ENCODE results near the gene NTN5. TPM values are rescaled to one million over a fixed set of nuclear protein-coding genes. Genes with fewer than 3 reads are reported as not detected.

The NTN5 gene
- total and polyA plus RNA-seq, 9 of the 15 experiments (the other 6 are each of a cell fraction or from before 2014, with no cell fraction given), result not detected

DNA sequence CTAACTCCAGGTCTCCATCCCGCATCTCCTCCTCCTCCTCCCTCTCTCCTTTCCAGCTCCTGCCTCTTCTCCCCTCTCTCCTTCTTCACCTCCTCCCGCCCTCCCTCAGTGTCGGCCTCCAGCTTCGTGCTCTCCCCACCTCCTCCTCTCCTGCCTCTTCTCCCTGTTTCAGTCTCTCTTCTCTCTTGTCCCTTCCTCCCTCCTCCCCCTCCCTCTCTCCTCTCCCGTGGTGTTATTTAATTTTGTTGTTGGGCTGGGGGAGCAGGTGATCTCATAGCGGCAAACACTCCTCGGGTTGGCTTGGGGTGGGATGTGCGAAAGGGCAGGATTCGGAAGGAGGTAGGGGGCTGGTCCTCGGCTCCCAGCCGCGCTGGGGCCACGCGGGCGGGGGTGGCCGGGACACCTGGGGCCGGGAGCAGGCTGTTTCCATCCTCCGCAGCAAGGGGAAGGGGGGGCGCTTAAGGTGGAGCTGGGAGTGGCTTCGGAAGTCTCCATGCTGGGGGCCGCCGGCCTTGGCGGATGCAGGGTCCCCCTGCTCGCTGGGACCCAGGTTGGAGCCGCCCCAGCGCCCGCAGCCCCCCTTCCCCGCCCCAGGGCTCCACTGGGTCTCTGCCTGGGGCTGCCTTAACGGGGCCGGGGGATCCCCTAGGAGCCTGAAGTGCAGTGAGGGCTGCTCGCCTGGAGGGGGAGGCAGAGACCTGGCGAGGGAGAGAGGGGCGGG, 26.7 kb downstream of the NTN5 start, which contains the start of gene CA11 (continued):
- TF ChIP-seq, protein P1, sequence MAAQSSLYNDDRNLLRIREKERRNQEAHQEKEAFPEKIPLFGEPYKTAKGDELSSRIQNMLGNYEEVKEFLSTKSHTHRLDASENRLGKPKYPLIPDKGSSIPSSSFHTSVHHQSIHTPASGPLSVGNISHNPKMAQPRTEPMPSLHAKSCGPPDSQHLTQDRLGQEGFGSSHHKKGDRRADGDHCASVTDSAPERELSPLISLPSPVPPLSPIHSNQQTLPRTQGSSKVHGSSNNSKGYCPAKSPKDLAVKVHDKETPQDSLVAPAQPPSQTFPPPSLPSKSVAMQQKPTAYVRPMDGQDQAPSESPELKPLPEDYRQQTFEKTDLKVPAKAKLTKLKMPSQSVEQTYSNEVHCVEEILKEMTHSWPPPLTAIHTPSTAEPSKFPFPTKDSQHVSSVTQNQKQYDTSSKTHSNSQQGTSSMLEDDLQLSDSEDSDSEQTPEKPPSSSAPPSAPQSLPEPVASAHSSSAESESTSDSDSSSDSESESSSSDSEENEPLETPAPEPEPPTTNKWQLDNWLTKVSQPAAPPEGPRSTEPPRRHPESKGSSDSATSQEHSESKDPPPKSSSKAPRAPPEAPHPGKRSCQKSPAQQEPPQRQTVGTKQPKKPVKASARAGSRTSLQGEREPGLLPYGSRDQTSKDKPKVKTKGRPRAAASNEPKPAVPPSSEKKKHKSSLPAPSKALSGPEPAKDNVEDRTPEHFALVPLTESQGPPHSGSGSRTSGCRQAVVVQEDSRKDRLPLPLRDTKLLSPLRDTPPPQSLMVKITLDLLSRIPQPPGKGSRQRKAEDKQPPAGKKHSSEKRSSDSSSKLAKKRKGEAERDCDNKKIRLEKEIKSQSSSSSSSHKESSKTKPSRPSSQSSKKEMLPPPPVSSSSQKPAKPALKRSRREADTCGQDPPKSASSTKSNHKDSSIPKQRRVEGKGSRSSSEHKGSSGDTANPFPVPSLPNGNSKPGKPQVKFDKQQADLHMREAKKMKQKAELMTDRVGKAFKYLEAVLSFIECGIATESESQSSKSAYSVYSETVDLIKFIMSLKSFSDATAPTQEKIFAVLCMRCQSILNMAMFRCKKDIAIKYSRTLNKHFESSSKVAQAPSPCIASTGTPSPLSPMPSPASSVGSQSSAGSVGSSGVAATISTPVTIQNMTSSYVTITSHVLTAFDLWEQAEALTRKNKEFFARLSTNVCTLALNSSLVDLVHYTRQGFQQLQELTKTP (IDR thresholded peaks at IDR 0.05; ENCODE audit: low read depth in 1 of 2, partially characterized antibody in 2 of 2), result peak; percentile 72 to 85
- no peak for TF ChIP-seq YY1 (IDR thresholded peaks at IDR 0.05; ENCODE audit: borderline replicate concordance in 1 of 3, control insufficient read depth in 1 of 3, extremely low read depth in 1 of 3, insufficient read depth in 3 of 3, insufficient read length in 1 of 3, insufficient replicate concordance in 2 of 3, low read depth in 1 of 3, low read length in 2 of 3)
- no peak for TF ChIP-seq MEF2A (IDR thresholded peaks at IDR 0.05; ENCODE audit: control insufficient read depth, low read depth, low read length)
- TF ChIP-seq MYC (IDR thresholded peaks at IDR 0.05; ENCODE audit: low read depth, low read length), result peak; percentile 43; the same call in 1 of the 2 replicates
- peak; percentile 67; the same call in 1 of the 2 replicates for TF ChIP-seq MYC (CRISPR knock-in tag; IDR thresholded peaks at IDR 0.05; ENCODE audit: borderline replicate concordance, low read depth)
- TF ChIP-seq CCNT2 (IDR thresholded peaks at IDR 0.05; ENCODE audit: borderline replicate concordance, extremely low read depth, insufficient read length, low read depth, low read length), result no peak
- no peak for TF ChIP-seq POLR2AphosphoS2 (IDR thresholded peaks at IDR 0.05; ENCODE audit: low read length)
- peak; percentile 69 for TF ChIP-seq KLF16 (IDR thresholded peaks at IDR 0.05)
- TF ChIP-seq, protein P2, sequence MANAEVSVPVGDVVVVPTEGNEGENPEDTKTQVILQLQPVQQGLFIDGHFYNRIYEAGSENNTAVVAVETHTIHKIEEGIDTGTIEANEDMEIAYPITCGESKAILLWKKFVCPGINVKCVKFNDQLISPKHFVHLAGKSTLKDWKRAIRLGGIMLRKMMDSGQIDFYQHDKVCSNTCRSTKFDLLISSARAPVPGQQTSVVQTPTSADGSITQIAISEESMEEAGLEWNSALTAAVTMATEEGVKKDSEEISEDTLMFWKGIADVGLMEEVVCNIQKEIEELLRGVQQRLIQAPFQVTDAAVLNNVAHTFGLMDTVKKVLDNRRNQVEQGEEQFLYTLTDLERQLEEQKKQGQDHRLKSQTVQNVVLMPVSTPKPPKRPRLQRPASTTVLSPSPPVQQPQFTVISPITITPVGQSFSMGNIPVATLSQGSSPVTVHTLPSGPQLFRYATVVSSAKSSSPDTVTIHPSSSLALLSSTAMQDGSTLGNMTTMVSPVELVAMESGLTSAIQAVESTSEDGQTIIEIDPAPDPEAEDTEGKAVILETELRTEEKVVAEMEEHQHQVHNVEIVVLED (CRISPR knock-in tag; IDR thresholded peaks at IDR 0.05), result no peak
- peak; percentile 31; the same call in 1 of the 2 replicates for TF ChIP-seq MTA2 (IDR thresholded peaks at IDR 0.05; ENCODE audit: low read depth)
- TF ChIP-seq ATF1 (CRISPR knock-in tag; IDR thresholded peaks at IDR 0.05), result no peak
- 0 out of 2 replicates have a peak, but pooled peaks have one; percentile 42 for TF ChIP-seq ATF1 (tag; IDR thresholded peaks at IDR 0.05)
- TF ChIP-seq MAFK (IDR thresholded peaks at IDR 0.05; ENCODE audit: low read length), result no peak
- TF ChIP-seq NCOA2 (IDR thresholded peaks at IDR 0.05; ENCODE audit: partially characterized antibody in 2 of 2), result no peak
- TF ChIP-seq, protein P3, sequence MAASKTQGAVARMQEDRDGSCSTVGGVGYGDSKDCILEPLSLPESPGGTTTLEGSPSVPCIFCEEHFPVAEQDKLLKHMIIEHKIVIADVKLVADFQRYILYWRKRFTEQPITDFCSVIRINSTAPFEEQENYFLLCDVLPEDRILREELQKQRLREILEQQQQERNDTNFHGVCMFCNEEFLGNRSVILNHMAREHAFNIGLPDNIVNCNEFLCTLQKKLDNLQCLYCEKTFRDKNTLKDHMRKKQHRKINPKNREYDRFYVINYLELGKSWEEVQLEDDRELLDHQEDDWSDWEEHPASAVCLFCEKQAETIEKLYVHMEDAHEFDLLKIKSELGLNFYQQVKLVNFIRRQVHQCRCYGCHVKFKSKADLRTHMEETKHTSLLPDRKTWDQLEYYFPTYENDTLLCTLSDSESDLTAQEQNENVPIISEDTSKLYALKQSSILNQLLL (CRISPR knock-in tag; IDR thresholded peaks at IDR 0.05; ENCODE audit: borderline replicate concordance), result no peak
- no peak for TF ChIP-seq ZNF644 (tag; IDR thresholded peaks at IDR 0.05; ENCODE audit: low read depth)
- no peak for TF ChIP-seq MAFF (IDR thresholded peaks at IDR 0.05; ENCODE audit: low read length)
- TF ChIP-seq SMAD4 (CRISPR knock-in tag; conservative IDR thresholded peaks at IDR 0.05), result no peak
- no peak for TF ChIP-seq SNRNP70 (optimal IDR thresholded peaks at IDR 0.05; ENCODE audit: low read depth, low read length)
- TF ChIP-seq TCF7 (IDR thresholded peaks at IDR 0.05; ENCODE audit: borderline replicate concordance), result no peak
- no peak for TF ChIP-seq BCL6 (CRISPR knock-in tag; IDR thresholded peaks at IDR 0.05)
